Activated CD8-positive, alpha-beta T cell treated with anti-CD3 and anti-CD28 coated beads, Interleukin-2, amount 10 ng/mL, durations not matched to agents 7 days and 5 days (primary cell): ENCODE measurements around the gene LGALS8. TPM values are rescaled to one million over a fixed set of nuclear protein-coding genes. Genes with fewer than 3 reads are reported as not detected.

ENCODE experiments used
- ATAC-seq: fragments of 150-1000 bp; cut with Tn5 transposase; one replicate; pipeline ENCODE4 v1.10.0; 2021; ENCODE audit warnings: moderate library complexity
- CTCF ChIA-PET: fragments of 350-600 bp; sonication (Branson Sonifier 250); formaldehyde crosslinking; loops from one replicate; lab custom pipeline; 2021; ENCODE audit warnings: antibody characterized with exemption; lab: Charles Lee
- POLR2A ChIA-PET: fragments of 350-600 bp; sonication (Branson Sonifier 250); formaldehyde crosslinking; loops from one replicate; lab custom pipeline; 2021; ENCODE audit warnings: antibody characterized with exemption; lab: Charles Lee
- DNase-seq: peaks from one replicate; pipeline ENCODE4 v3.0.0-alpha.2; 2020
- H3K27ac Mint-ChIP-seq: one replicate; pipeline ENCODE4 v1.8.0; 2021; ENCODE audit warnings: mild to moderate bottlenecking, mixed read lengths
- H3K27me3 Mint-ChIP-seq: one replicate; pipeline ENCODE4 v1.8.0; 2021; ENCODE audit warnings: low read depth, mixed read lengths
- H3K36me3 Mint-ChIP-seq: one replicate; pipeline ENCODE4 v1.8.0; 2021; ENCODE audit warnings: low read depth, mixed read lengths
- H3K4me1 Mint-ChIP-seq: one replicate; pipeline ENCODE4 v1.8.0; 2021; ENCODE audit warnings: low read depth, mixed read lengths
- H3K4me3 Mint-ChIP-seq: one replicate; pipeline ENCODE4 v1.8.0; 2021; ENCODE audit warnings: mild to moderate bottlenecking, mixed read lengths
- H3K9me3 Mint-ChIP-seq: one replicate; pipeline ENCODE4 v1.8.0; 2022; ENCODE audit warnings: mixed read lengths; ENCODE audit not compliant: insufficient read depth
- total RNA-seq, 2 experiments: library from RNA; stranded (reverse); gene quantifications; one replicate each; pipeline ENCODE4 v1.2.3, GENCODE V29; 2021

LGALS8 gene
- total RNA-seq, 2 experiments from 2014 or later: 75.5 to 77.8 TPM

GRCh38 chr1:236543065-236543669 is 19.4 kb downstream of the LGALS8 start:
- H3K27me3 Mint-ChIP-seq: no peaks in the 10 kb centered on the region
- no peaks in the 10 kb centered on the region for H3K9me3 Mint-ChIP-seq
- POLR2A ChIA-PET: interaction anchor here (0.8 kb wide), 1 partner anchor 9 kb away, joined by 3 read pairs; no protein-coding TSS in a partner anchor
- H3K4me3 Mint-ChIP-seq: no peak overlapping the region
- no peak overlapping the region for H3K27ac Mint-ChIP-seq
- DNase-seq (no peak), ATAC-seq (peak; percentile 50)
- peaks cover 77% of the 10 kb centered on the region for H3K36me3 Mint-ChIP-seq
- H3K4me1 Mint-ChIP-seq: peaks cover 22% of the 10 kb centered on the region
- CTCF ChIA-PET: interaction anchor here (1.0 to 1.1 kb wide), 2 partner anchors 9 to 16 kb away, joined by 3 read pairs; no protein-coding TSS in a partner anchor

- Mint-ChIP-seq H3K4me3 (peak overlapping the region; percentile 8), H3K4me1 (peaks cover 22% of the 10 kb centered on the region), H3K27me3 (no peaks in the 10 kb centered on the region), H3K36me3 (peaks cover 81% of the 10 kb centered on the region), H3K27ac (peak overlapping the region; percentile 85), H3K9me3 (no peaks in the 10 kb centered on the region)
- ChIA-PET CTCF (no interaction called here), POLR2A (no interaction called here)
- DNase-seq: peak; percentile 32
- ATAC-seq: peak; percentile 43
These were observed 21.9 kb downstream of the LGALS8 start for GRCh38 chr1:236545621-236546169.

DNA sequence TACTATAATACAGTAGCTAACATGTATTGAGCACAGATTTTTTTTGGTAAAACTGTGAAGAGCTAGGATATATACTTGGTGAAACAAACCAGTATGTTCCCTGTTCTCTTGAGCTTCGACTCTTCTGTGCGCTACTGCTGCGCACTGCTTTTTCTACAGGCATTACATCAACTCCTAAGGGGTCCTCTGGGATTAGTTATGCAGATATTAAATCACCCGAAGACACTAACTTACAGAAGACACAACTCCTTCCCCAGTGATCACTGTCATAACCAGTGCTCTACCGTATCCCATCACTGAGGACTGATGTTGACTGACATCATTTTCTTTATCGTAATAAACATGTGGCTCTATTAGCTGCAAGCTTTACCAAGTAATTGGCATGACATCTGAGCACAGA is 24.7 kb downstream of the LGALS8 start:
- Mint-ChIP-seq H3K36me3 (peaks cover 78% of the 10 kb centered on the region), H3K27ac (no peak overlapping the region), H3K9me3 (no peaks in the 10 kb centered on the region), H3K27me3 (no peaks in the 10 kb centered on the region), H3K4me3 (no peak overlapping the region), H3K4me1 (peaks cover 24% of the 10 kb centered on the region)
- POLR2A ChIA-PET: interaction anchor here (0.9 kb wide), 1 partner anchor 9 kb away, joined by 3 read pairs; no protein-coding TSS in a partner anchor
- no peak for ATAC-seq
- no peak for DNase-seq
- CTCF ChIA-PET: interaction anchor here (1.0 to 2.5 kb wide), 2 partner anchors 9 to 10 kb away, joined by 3 to 8 read pairs; no protein-coding TSS in a partner anchor

- Mint-ChIP-seq H3K27ac (no peak overlapping the region), H3K9me3 (no peaks in the 10 kb centered on the region), H3K36me3 (peaks cover 72% of the 10 kb centered on the region), H3K4me1 (peaks cover 7% of the 10 kb centered on the region), H3K4me3 (no peak overlapping the region), H3K27me3 (no peaks in the 10 kb centered on the region)
- POLR2A ChIA-PET: interaction anchor here (0.6 kb wide), 1 partner anchor 59 kb away, joined by 3 read pairs; no protein-coding TSS in a partner anchor
- CTCF ChIA-PET: no interaction called here
- DNase-seq (no peak), ATAC-seq (no peak)
These were observed 27.4 kb downstream of the LGALS8 start for GRCh38 chr1:236550961-236551851.

DNA sequence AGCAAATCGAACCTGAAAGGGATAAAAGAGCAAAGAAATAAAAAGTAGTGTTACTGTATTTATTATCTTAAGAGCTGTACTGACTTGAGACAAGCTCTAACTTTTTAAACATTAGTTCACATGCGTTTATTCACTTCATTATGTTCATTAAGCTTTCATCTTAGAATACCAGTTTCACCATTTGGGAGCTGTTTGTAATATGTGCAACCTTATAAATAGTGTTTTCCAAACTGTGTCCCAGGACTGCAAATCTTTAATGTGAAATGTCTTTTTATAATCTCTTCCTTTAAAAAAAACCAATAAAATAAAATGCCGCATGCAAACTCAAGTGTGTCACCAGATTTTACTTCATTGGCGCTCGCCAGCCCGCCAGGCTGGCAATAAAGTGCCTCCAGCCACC is 28.3 kb downstream of the LGALS8 start:
- H3K27me3 Mint-ChIP-seq: no peaks in the 10 kb centered on the region
- peaks cover 70% of the 10 kb centered on the region for H3K36me3 Mint-ChIP-seq
- POLR2A ChIA-PET: no interaction called here
- no peak overlapping the region for H3K27ac Mint-ChIP-seq
- H3K9me3 Mint-ChIP-seq: no peaks in the 10 kb centered on the region
- H3K4me3 Mint-ChIP-seq: no peak overlapping the region
- ATAC-seq (no peak), DNase-seq (no peak)
- CTCF ChIA-PET: no interaction called here
- peaks cover 1% of the 10 kb centered on the region for H3K4me1 Mint-ChIP-seq

DNA sequence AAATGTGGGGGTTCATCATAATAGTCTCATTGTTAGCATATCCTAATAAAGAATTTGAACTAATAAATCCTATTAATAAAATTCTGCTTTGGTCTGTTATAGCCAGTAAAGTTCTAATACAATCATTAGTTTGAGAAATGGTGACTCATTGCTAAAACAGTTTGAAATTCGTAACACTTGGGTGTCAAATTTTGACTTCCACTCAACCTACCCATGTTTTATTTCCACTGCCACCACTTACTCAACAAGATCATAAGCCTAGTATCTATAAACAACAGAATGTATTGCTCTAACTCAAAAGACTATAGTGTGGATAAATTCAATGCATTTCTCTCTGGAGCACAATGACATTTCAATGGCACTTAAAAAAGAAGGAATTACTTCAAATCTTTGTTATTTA is 29.1 kb downstream of the LGALS8 start:
- ATAC-seq: no peak
- DNase-seq: no peak
- ChIA-PET CTCF (no interaction called here), POLR2A (no interaction called here)
- peaks cover 68% of the 10 kb centered on the region for H3K36me3 Mint-ChIP-seq
- H3K9me3 Mint-ChIP-seq: no peaks in the 10 kb centered on the region
- no peaks in the 10 kb centered on the region for H3K27me3 Mint-ChIP-seq
- no peak overlapping the region for H3K4me3 Mint-ChIP-seq
- peaks cover 1% of the 10 kb centered on the region for H3K4me1 Mint-ChIP-seq
- no peak overlapping the region for H3K27ac Mint-ChIP-seq

- ATAC-seq (no peak), DNase-seq (no peak)
- no peaks in the 10 kb centered on the region for H3K9me3 Mint-ChIP-seq
- H3K4me1 Mint-ChIP-seq: peaks cover 1% of the 10 kb centered on the region
- H3K4me3 Mint-ChIP-seq: no peak overlapping the region
- ChIA-PET POLR2A (no interaction called here), CTCF (no interaction called here)
- no peak overlapping the region for H3K27ac Mint-ChIP-seq
- peaks cover 68% of the 10 kb centered on the region for H3K36me3 Mint-ChIP-seq
- no peaks in the 10 kb centered on the region for H3K27me3 Mint-ChIP-seq
These were observed 29.6 kb downstream of the LGALS8 start for GRCh38 chr1:236553370-236553769.

- POLR2A ChIA-PET: no interaction called here
- peaks cover 54% of the 10 kb centered on the region for H3K36me3 Mint-ChIP-seq
- ATAC-seq: no peak
- H3K9me3 Mint-ChIP-seq: no peaks in the 10 kb centered on the region
- DNase-seq: no peak
- CTCF ChIA-PET: no interaction called here
- H3K27ac Mint-ChIP-seq: no peak overlapping the region
- H3K27me3 Mint-ChIP-seq: no peaks in the 10 kb centered on the region
- H3K4me1 Mint-ChIP-seq: no peaks in the 10 kb centered on the region
- no peak overlapping the region for H3K4me3 Mint-ChIP-seq
These were observed 32.8 kb downstream of the LGALS8 start for GRCh38 chr1:236556606-236557005.

- CTCF ChIA-PET: interaction anchor here (1.9 kb wide), 1 partner anchor 9 kb away, joined by 8 read pairs; no protein-coding TSS in a partner anchor
- Mint-ChIP-seq H3K9me3 (no peaks in the 10 kb centered on the region), H3K27me3 (no peaks in the 10 kb centered on the region), H3K4me1 (no peaks in the 10 kb centered on the region), H3K36me3 (peaks cover 56% of the 10 kb centered on the region), H3K27ac (no peak overlapping the region), H3K4me3 (no peak overlapping the region)
- DNase-seq (no peak), ATAC-seq (no peak)
- POLR2A ChIA-PET: interaction anchor here (1.1 kb wide), 1 partner anchor 10 kb away, joined by 3 read pairs; no protein-coding TSS in a partner anchor
These were observed 34.3 kb downstream of the LGALS8 start for GRCh38 chr1:236558081-236558480.

- no peak overlapping the region for H3K27ac Mint-ChIP-seq
- ChIA-PET CTCF (interaction anchor here (0.8 to 1.9 kb wide), 2 partner anchors 10 to 16 kb away, joined by 3 to 8 read pairs; no protein-coding TSS in a partner anchor), POLR2A (no interaction called here)
- peaks cover 57% of the 10 kb centered on the region for H3K36me3 Mint-ChIP-seq
- H3K4me1 Mint-ChIP-seq: no peaks in the 10 kb centered on the region
- H3K4me3 Mint-ChIP-seq: no peak overlapping the region
- DNase-seq (no peak), ATAC-seq (no peak)
- no peaks in the 10 kb centered on the region for H3K27me3 Mint-ChIP-seq
- H3K9me3 Mint-ChIP-seq: no peaks in the 10 kb centered on the region
These were observed 35.1 kb downstream of the LGALS8 start for GRCh38 chr1:236558846-236559245.

GRCh38 chr1:236560213-236560771 is 36.5 kb downstream of the LGALS8 start:
- no peaks in the 10 kb centered on the region for H3K27me3 Mint-ChIP-seq
- H3K4me3 Mint-ChIP-seq: no peak overlapping the region
- DNase-seq (no peak), ATAC-seq (no peak)
- no peaks in the 10 kb centered on the region for H3K9me3 Mint-ChIP-seq
- peaks cover 63% of the 10 kb centered on the region for H3K36me3 Mint-ChIP-seq
- POLR2A ChIA-PET: no interaction called here
- H3K4me1 Mint-ChIP-seq: peaks cover 8% of the 10 kb centered on the region
- H3K27ac Mint-ChIP-seq: no peak overlapping the region
- CTCF ChIA-PET: no interaction called here
